ENCODE data around the gene TAP1.

TAP1 gene

DNA sequence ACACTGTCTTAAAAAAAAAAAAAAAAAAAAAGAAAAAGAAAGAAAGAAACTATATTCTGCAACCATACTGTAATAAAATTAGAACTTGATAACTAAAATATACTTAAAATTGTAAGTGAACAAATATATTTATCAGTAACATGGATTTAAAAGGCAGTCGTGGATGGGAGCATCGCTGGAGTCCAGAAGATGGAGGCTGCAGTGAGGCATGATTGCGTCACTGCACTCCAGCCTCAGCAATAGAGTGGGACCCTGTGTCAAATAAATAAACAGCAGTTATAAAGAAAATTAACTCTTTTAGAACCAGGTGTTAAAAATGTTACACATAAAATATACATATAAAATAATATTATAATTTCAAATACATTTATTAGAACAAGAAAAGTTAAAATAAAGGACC, 9.2 kb upstream of the TAP1 start:
- no peak for DNase-seq (ENCODE audit: low read depth in 1 of 2, low spot score in 1 of 2)

DNA sequence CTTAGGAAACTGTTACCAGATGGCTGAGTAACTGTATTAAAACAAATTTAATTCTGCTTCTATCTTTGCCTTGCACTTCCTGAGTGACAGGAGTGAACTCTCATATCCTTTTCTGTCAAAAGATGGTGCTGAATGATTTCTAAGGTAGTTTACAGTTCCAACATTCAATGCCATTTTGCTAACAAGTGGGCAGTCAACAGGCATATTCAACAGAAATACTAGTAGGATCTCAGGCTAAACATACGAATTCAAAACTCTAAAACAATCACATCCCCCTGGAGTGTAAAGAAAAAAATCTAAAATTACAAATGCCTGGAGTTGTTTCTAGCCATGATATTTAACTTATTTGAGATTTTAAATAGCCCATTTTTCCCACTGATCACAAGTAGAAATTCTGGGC, 7.2 kb upstream of the TAP1 start:
- DNase-seq (ENCODE audit: low read depth in 1 of 2, low spot score in 1 of 2), result no peak

DNA sequence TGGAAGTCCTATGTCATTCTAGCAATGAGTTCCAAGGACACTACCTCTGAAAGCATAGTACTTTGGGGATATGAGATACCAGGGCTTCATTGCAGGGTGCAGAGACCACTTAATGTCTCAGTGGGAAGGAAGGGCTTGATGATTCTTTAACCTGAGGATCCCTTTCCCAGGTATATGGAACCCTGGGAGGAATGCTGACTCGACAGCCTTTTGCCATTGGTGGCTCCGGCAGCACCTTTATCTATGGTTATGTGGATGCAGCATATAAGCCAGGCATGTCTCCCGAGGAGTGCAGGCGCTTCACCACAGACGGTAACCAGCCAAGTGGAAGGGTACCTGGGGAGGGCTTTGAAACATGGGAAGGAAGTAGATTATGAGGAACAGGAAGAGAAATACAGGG, 4.7 kb upstream of the TAP1 start:
- no peak for DNase-seq (ENCODE audit: low read depth in 1 of 2, low spot score in 1 of 2)

- DNase-seq (ENCODE audit: low read depth in 1 of 2, low spot score in 1 of 2), result no peak
These were observed 3.8 kb upstream of the TAP1 start for GRCh38 chr6:32857156-32857891.

DNA sequence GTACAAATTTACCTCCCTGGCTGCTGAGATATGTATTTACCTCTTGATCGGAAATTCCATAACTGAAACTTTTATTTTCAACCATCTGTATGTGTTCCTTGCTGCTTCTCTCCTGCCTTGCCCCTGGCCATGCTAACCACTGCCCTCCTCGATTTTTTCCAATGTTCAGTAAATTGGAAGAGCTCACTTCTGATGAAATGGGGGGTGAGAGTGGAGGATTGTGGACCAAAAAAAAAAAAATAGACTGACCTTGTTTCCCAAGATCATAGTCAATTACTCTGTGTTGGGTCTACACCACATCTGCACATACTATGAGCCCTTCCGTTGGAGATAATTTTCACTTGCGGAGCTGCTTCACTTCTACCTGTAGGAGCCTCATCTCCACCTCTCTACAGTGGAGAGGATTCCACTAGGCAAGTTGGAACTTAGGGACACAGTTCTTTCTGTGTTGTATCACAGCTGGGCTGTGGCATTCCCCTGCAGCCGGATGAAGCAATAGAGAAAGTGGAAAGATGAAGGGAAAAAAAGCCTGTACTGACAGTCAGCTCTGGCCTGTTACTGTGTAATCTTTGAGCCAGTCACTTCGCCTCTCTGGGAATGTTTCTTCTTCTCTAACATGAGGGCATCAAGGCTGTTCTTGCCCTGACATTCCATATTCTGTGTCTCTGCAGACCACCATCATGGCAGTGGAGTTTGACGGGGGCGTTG, 2.1 kb upstream of the TAP1 start:
- no peak for DNase-seq (ENCODE audit: low read depth in 1 of 2, low spot score in 1 of 2)

- peak in 1 of 2 donors; percentile 68 for DNase-seq (ENCODE audit: low read depth in 1 of 2, low spot score in 1 of 2)
These were observed 1.1 kb upstream of the TAP1 start for GRCh38 chr6:32854376-32855178.

DNA sequence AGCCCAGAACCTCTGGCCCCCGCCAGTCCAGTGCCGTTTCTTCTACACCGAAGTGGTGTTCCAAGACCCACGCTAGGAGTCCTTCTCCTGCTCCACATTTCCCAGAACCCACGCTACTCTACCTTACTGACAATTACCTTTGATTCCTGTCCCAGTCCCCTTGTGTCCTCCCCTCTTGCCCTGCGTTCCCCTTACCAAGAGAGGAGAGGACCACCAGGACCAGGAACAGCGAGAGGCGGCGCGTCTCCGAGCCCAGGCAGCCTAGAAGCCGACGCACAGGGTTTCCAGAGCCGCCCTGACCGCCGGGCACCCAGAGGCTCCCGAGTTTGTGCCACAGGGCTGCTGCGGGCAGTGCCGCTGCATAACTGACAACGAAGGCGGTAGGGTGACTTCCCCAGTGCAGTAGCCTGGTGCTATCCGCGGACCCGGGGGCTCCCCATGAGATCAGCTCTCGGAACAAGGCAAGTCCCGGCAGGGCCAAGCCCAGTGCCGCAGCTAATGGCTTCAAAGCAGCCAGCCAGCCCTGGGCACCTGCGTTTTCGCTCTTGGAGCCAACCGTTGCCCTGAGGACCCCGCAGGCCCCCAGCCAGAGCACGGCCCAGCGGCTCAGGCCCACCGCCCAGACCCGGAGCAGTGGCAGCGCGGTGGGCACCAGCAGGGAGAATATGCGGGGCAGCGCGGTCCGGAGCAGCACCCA, 512 bp downstream of the TAP1 start:
- peak in 1 of 2 donors; percentile 44 for DNase-seq (ENCODE audit: low read depth in 1 of 2, low spot score in 1 of 2)

DNA sequence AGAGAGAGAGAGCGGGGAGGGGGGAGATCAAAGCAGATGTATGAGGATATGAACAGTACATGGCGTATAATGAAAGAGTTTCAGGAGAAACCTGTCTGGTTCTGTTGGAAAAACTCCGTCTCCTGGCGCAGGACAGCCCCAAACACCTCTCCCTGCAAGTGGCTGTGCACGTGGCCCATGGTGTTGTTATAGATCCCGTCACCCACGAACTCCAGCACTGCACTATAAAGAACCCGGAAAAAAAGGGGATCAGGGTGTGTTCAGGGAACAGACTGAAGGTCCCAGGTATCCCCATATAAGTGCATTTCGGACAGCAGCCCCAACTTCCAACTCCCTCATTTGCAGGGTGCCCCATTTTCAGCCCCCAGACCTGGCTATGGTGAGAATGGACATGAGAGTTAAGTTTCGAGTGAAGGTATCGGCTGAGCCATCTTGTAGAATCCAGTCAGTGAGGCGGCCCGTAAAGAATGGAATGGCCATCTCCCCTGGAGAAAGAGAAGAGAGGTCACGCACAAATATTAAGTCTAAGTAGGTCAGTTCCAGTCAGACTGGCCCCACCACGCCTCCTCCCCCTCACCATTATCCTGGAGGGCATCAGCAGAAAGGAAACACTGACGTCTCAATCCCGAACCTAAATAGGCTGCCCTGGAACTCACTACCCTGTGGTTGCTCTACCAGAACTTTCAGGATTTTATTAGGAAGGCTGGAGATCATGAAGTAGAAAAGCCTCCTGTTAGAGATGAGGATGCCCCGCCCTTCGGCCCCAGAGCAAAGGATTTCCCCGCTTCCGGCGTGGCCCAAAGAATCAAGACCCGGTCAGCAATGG, 1.3 kb downstream of the TAP1 start:
- no peak for DNase-seq (ENCODE audit: low read depth in 1 of 2, low spot score in 1 of 2)

DNA sequence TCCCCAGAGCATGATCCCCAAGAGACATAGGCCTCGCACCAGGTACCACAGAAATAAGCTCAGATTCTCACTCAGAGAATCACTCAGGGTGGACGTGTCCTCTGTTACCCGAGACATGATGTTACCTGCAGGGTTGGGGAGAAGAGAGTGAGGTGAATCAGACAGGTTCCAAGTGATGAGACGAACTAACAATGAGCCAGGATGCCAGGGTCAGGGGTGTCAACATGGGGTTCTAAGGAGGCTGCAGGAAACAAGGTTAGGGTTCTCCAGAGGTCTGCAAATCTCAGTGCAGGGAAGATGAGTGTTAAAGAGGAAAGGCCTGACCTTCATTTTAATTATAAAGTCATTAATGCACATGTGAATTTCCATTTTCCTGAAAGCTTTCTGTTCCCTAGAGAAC, 2.5 kb downstream of the TAP1 start:
- no peak for DNase-seq (ENCODE audit: low read depth in 1 of 2, low spot score in 1 of 2)

DNA sequence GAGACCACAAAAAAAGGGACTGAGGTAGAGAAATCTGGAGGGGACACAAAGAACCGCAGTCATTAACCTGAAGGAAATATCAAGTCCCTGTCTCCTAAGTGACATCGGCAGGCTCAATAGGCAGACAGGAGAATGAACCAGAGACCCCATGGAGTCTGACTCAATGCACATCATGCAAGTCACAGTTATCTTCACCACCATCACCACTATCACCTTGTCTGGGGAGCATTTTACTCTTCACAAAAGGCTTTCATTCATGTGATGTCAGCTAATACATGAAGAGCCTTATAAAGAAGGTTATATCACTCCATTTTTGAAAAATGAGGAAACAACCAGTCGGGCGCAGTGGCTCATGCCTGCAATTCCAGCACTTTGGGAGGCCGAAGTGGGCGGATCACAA, 4.4 kb downstream of the TAP1 start:
- DNase-seq (ENCODE audit: low read depth in 1 of 2, low spot score in 1 of 2), result no peak

DNA sequence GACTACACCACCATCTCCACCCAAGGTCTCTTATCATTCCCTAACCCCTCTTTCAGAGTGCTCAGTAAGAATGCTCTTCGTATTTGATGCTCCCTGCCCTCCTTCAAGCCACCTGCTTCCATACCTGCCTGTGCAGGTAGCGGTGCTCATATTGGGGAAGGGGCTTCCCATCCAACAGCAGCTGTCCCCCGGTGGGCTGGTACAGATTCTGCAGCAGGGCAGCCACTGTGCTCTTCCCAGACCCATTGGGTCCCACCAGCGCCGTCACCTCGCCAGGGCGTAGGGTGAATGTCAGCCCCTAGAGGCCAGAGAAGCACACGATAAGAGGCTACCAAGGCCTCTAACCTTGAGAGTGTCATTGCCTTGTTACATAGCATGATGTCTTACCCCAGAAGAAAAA, 5.7 kb downstream of the TAP1 start:
- no peak for DNase-seq (ENCODE audit: low read depth in 1 of 2, low spot score in 1 of 2)

DNA sequence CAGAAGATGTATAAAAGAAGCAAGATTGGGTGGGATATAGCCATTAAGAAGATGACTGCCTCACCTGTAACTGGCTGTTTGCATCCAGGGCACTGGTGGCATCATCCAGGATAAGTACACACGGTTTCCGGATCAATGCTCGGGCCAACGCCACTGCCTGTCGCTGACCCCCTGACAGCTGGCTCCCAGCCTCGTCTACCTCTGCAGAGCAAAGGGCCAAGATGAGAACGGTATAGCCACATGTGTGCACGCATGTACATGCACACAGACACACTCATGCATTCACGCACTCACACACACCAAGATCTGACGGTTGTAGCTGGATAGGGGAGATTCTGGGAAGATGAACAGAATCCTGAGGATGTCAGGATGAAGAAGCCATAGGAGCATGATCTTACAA, 6.5 kb downstream of the TAP1 start:
- DNase-seq (ENCODE audit: low read depth in 1 of 2, low spot score in 1 of 2), result no peak

DNA sequence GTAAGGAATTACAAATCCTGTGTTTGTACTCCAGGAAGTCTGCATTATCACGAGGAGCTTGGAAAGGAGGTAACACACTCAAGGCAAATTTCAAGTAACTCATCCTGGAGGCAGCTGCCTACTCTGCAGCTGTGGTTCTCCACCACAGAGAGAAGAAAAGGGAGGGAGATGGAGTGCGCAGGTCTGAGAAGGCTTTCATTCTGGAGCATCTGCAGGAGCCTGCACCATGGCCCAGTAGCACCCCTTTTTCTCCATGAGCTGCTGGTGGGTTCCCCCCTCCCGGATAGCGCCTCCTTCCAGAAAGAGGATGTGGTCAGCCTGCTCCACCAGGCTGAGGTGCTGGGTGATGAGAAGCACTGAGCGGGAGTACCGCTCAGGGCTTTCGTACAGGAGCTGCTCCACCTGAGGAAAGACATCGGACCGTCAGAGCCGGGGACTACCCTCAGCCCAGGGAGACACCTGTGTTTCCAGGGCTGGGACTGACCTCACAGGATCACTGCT, 8.1 kb downstream of the TAP1 start:
- peak in 1 of 2 donors; percentile 34 for DNase-seq (ENCODE audit: low read depth in 1 of 2, low spot score in 1 of 2)

DNA sequence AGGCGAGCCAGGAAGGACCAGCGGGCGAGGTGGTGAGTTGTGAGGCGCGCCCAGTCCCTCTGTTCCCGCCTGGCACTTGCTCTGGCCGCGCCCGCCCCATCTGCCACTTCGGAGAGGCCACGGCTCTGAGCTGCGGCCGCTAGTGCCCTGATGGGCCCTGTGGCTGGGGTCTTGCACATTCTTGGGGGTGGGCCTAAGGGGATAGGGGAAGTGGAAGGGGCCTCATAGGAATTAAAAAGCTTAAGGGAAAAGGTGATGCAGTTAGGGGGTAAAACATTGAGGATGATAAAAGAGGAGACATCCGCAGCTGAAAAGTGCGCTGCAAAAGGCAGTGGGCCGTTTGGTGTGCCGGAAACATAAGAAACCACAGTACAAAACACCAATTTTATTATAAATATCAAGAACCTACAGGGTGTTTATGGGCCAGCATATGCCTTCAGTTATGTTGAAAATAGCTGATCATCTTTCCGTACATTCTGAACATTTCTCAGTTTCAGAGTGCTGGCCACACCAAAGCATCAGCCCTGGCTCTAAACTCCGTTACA, 8.6 kb downstream of the TAP1 start:
- DNase-seq (ENCODE audit: low read depth in 1 of 2, low spot score in 1 of 2), result no peak

DNA sequence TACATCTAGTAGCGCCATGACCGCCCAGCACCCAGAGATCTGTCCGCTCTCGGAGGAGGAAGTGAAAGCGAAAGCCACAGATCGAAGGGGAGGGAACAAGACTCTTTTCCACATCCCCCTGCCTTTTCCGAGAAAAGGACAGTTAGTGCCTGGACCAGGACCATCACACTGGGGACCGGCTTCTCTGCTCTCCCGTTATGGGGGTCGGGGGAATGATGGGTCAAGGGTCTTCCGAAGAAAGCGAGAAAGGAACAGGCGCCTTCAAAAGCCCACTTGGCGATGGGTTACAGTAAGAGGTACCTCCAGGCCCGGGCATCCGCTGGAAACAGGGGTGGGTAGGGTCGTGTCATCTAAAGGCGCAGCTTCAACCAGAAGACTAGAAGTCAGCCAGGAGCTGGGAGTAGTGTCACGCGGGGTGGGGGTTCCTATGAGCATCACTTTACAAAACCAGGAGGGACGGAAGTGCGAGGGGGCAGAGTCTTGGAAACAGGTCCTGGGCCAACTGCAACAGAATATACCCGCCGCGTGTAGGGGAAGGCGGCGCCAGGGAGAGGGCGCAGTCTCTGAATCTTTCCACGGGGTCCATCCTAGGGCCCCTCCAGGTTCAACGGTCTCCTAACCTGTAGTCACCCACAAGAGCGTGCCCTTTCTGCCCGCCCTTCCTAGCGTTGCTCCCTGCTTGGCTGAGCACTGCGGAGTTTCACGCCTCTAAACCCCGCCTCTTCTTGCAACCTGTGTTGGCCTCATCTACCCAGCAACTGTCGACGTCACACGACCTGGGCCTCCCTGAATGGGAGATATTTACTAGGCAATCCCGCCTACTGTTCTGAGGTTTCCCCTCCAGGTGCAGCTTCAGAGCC, 9.3 kb downstream of the TAP1 start, which contains the start of gene PSMB8:
TSS of gene PSMB8 (minus strand) at position 69 of the 860 bp plus-strand sequence. CDS start at position 18, 51 bp downstream.
- peak; percentile 96 to 99 for DNase-seq (ENCODE audit: low read depth in 1 of 2, low spot score in 1 of 2)

GRCh38 chr6:32843331-32843978, 10.0 kb downstream of the TAP1 start:
- no peak for DNase-seq (ENCODE audit: low read depth in 1 of 2, low spot score in 1 of 2)

- no peak for DNase-seq (ENCODE audit: low read depth in 1 of 2, low spot score in 1 of 2)
These were observed 10.8 kb downstream of the TAP1 start for GRCh38 chr6:32842690-32843089.

DNA sequence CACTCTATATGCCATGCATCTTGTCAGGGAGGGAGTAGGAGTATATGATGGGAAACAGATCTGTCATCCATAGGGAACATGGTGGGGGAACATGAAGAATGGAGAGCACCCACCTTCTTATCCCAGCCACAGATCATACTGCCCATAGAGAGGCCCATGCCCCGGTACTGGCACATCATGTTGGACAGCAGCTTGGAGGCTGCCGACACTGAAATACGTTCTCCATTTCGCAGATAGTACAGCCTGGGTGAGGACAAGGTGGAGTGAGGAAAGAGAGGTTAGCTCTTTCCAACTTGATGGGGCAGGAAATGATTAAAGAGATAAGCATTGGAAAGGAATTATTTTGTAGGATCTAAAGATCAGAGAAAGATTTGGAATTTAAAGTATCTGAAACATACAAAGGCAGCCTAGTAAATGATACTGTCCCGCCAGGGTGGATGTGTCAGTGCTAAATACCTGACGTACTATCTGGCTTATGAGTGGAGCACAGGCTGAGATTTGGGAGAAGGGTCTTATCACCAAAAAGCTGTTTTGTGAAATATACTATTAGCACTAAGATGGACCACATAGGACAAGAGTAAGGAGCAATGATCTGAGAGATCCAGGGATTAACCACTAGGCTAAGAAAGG, 11.4 kb downstream of the TAP1 start:
- DNase-seq (ENCODE audit: low read depth in 1 of 2, low spot score in 1 of 2), result no peak

Data from activated CD4-positive, alpha-beta T cell treated with anti-CD3 and anti-CD28 coated beads, Interleukin-2, amount 50 U/mL, for 24 hours (primary cell).